K562 (cell line): ENCODE data around the gene B4GALT7. TPM values are rescaled to one million over a fixed set of nuclear protein-coding genes. Genes with fewer than 3 reads are reported as not detected.

Experiments used
- ATAC-seq: fragments of 200-7000 bp; cut with Tn5 transposase; 3 replicates; pipeline ENCODE4 v1.9.1; 2020; ENCODE audit warnings: moderate library complexity
- BruUV-seq: library from RNA; stranded (reverse); fragments of 400-500 nt; replicated peaks from 2 replicates; lab custom pipeline; 2021; lab: Mats Ljungman, UMichigan
- CTCF ChIA-PET: fragments of 300-600 bp; formaldehyde crosslinking; extraction: SDS; loops from one replicate; lab custom pipeline; 2021; ENCODE audit warnings: low intra/inter-chr PET ratio; lab: Yijun Ruan, JAX
- POLR2A ChIA-PET: fragments of 300-600, 350-650 bp; sonication (Branson Sonifier 250); formaldehyde crosslinking; extraction: SDS; loops from one replicate; lab custom pipeline; 2021; ENCODE audit warnings: antibody characterized with exemption, inconsistent platforms; lab: Yijun Ruan, JAX
- DNase-seq, 4 experiments: peaks; one replicate each; pipeline versions ENCODE4 v3.0.0 to v3.0.0-alpha.2; 2011 to 2018; ENCODE audit warnings: low spot score in 3 of 4, mixed read lengths in 3 of 4; ENCODE audit errors: extremely low read depth in 1 of 4
- FAIRE-seq: peaks from 2 replicates; lab custom pipeline; 2011; peaks lifted over from hg19 to GRCh38; lab: Jason Lieb, UNC
- H2AFZ ChIP-seq: 2 replicates; pipeline ENCODE4 v1.6.0; 2011; ENCODE audit warnings: low read depth, low read length, control low read depth, inconsistent platforms
- H3K27ac ChIP-seq: fragments of 200-600 bp; 3 replicates; pipeline ENCODE4 v1.8.0; 2011; ENCODE audit warnings: low read depth, mild to moderate bottlenecking, control low read depth, inconsistent platforms, low read length, moderate library complexity, mixed read lengths; ENCODE audit errors: extremely low read depth
- H3K27me3 ChIP-seq, 2 experiments: fragments of 300-600 bp in 1 of 2; 2 replicates in 1 of 2; 3 replicates in 1 of 2; pipeline versions ENCODE4 v1.6.0 to v1.8.0; 2011; ENCODE audit warnings: inconsistent platforms in 2 of 2, low read length in 2 of 2, mild to moderate bottlenecking in 1 of 2, mixed read lengths in 1 of 2, moderate library complexity in 1 of 2; ENCODE audit not compliant: control insufficient read depth in 2 of 2, insufficient read depth in 2 of 2
- H3K36me3 ChIP-seq: fragments of 300-600 bp; 3 replicates; pipeline ENCODE4 v1.8.0; 2011; ENCODE audit warnings: mild to moderate bottlenecking, low read length, inconsistent platforms; ENCODE audit not compliant: control insufficient read depth, insufficient read depth
- H3K4me1 ChIP-seq, 2 experiments: fragments of 200-600 bp in 1 of 2; replicated peaks in 1 of 2; 2 replicates in 1 of 2; 3 replicates in 1 of 2; pipeline versions ENCODE4 v1.5.1 to v1.8.0; 2011; ENCODE audit warnings: inconsistent platforms in 2 of 2, low read length in 2 of 2, mild to moderate bottlenecking in 1 of 2, mixed read lengths in 1 of 2, moderate library complexity in 1 of 2; ENCODE audit not compliant: control insufficient read depth in 2 of 2, insufficient read depth in 2 of 2
- H3K4me2 ChIP-seq: 2 replicates; pipeline ENCODE4 v1.6.1; 2011; ENCODE audit warnings: low read length, control low read depth, inconsistent platforms, mixed read lengths; ENCODE audit not compliant: insufficient read depth
- H3K4me3 ChIP-seq: fragments of 200-600 bp; sonication (generic), shearing (Covaris generic); 2 replicates; pipeline ENCODE4 v1.5.1; 2016; ENCODE audit warnings: control low read depth, inconsistent platforms
- H3K79me2 ChIP-seq: fragments of 200-600 bp; 3 replicates; pipeline ENCODE4 v1.8.0; 2011; ENCODE audit warnings: low read length, inconsistent platforms; ENCODE audit not compliant: control insufficient read depth, insufficient read depth
- H3K9ac ChIP-seq, 2 experiments: 2 replicates each; pipeline versions ENCODE4 v1.6.0 to v1.6.1; 2011; ENCODE audit warnings: low read depth in 2 of 2, low read length in 2 of 2, control low read depth in 1 of 2, inconsistent platforms in 1 of 2, mild to moderate bottlenecking in 1 of 2, mixed read lengths in 1 of 2; ENCODE audit not compliant: insufficient read depth in 1 of 2
- H3K9me1 ChIP-seq: one replicate; pipeline ENCODE4 v1.6.0; 2011; ENCODE audit warnings: inconsistent platforms, mild to moderate bottlenecking, low read length, moderate library complexity; ENCODE audit not compliant: control insufficient read depth, insufficient read depth
- H3K9me3 ChIP-seq: replicated peaks from 2 replicates; pipeline ENCODE4 v1.5.1; 2011; ENCODE audit warnings: low read depth, low read length, inconsistent platforms; ENCODE audit not compliant: control insufficient read depth, insufficient read depth
- H4K20me1 ChIP-seq: replicated peaks from 2 replicates; pipeline ENCODE4 v1.6.1; 2011; ENCODE audit warnings: low read length, inconsistent platforms, mixed read lengths; ENCODE audit not compliant: control insufficient read depth, insufficient read depth
- ARNT ChIP-seq, 2 experiments: fragments of 450-650 bp; IDR thresholded peaks; 2 replicates each; pipeline ENCODE4 v1.6.1; 2016; ENCODE audit warnings: mild to moderate bottlenecking in 1 of 2
- ATF4 ChIP-seq: fragments of 450-650 bp; formaldehyde crosslinking; IDR thresholded peaks from 2 replicates; pipeline ENCODE4 v1.4.0; 2022; ENCODE audit warnings: mild to moderate bottlenecking, moderate library complexity
- CHD2 ChIP-seq: IDR thresholded peaks from 2 replicates; pipeline ENCODE4 v1.6.1; 2011; ENCODE audit warnings: low read depth, low read length
- CREB3 ChIP-seq: fragments of 450-650 bp; conservative IDR thresholded peaks from 2 replicates; pipeline ENCODE4 v1.6.1; 2016; ENCODE audit warnings: missing genetic modification characterization, low read depth, mild to moderate bottlenecking, missing compliant biosample characterization, moderate library complexity
- E2F8 ChIP-seq: fragments of 450-650 bp; IDR thresholded peaks from 2 replicates; pipeline ENCODE4 v1.7.1; 2018; ENCODE audit warnings: mild to moderate bottlenecking, low read depth; ENCODE audit not compliant: partially characterized antibody
- MTA3 ChIP-seq: fragments of 450-650 bp; formaldehyde crosslinking; IDR thresholded peaks from 2 replicates; pipeline ENCODE4 v1.6.1; 2017; ENCODE audit warnings: mild to moderate bottlenecking, borderline replicate concordance
- STAT5B ChIP-seq: fragments of 250-450 bp; sonication (Bioruptor Pico); IDR thresholded peaks from 2 replicates; pipeline ENCODE4 v1.8.0; 2021; ENCODE audit warnings: mild to moderate bottlenecking, inconsistent platforms
- USF2 ChIP-seq: sonication (generic); formaldehyde crosslinking; IDR thresholded peaks from 2 replicates; pipeline ENCODE4 v1.5.0; 2020; ENCODE audit warnings: missing genetic modification reagents
- ZBTB5 ChIP-seq: fragments of 450-650 bp; IDR thresholded peaks from 2 replicates; pipeline ENCODE4 v1.6.1; 2017; ENCODE audit warnings: antibody characterized with exemption
- ZFP36 ChIP-seq: fragments of 150-350 bp; IDR thresholded peaks from 2 replicates; pipeline ENCODE4 v1.6.1; 2018; ENCODE audit warnings: low read length, low read depth; ENCODE audit not compliant: partially characterized antibody
- WGBS: fragments of 100-300 bp; shearing (Covaris generic); methylation state at CpG from one replicate; pipeline ENCODE4 v1.1.6; 2016; ENCODE audit warnings: low coverage, mixed read lengths; ENCODE audit not compliant: insufficient coverage; ENCODE audit errors: missing lambda C conversion rate; 5-methylcytosine and 5-hydroxymethylcytosine counted together
- in situ Hi-C: fragments of 300-500 bp; cut with MboI; formaldehyde crosslinking; loops from 4 replicates; pipeline ENCODE4 v1.15.0; 2018; ENCODE audit warnings: inconsistent platforms, mixed read lengths
- intact Hi-C: fragments of 100-400 bp; cut with micrococcal nuclease; formaldehyde crosslinking; loops from 2 replicates; pipeline ENCODE4 v1.14.2; 2022
- polyA plus RNA-seq, 8 experiments: library from polyadenylated mRNA; depleted of rRNA in 4 of 8; stranded (reverse) in 5 of 8; unstranded in 3 of 8; fragments of >200 nt; fragmentation: Nextera tagmentation in 2 of 8; fragmentation: Illumina TruSeq in 1 of 8; extraction: Ambion mirVana in 2 of 8; extraction: Trizol in 1 of 8; gene quantifications; 2 replicates each; pipeline versions ENCODE4 v1.2.1 to v1.2.3, GENCODE V29; 2011 to 2014; ENCODE audit warnings: inconsistent platforms in 1 of 8, missing spikeins in 1 of 8
- total RNA-seq, 7 experiments: library from RNA; depleted of rRNA in 6 of 7; stranded (reverse); fragments of >200 nt in 6 of 7; fragmentation: Illumina TruSeq in 2 of 7; extraction: Trizol in 2 of 7; gene quantifications; 2 replicates each; pipeline versions ENCODE4 v1.2.1 to v1.2.3, GENCODE V29; 2011 to 2021; ENCODE audit warnings: low replicate concordance in 1 of 7

B4GALT7 gene
- total and polyA plus RNA-seq, 9 of the 15 experiments (the other 6 are each of a cell fraction or from before 2014, with no cell fraction given), result 0.34 to 17.7 (median 9.1) TPM

GRCh38 chr5:177553671-177554429 is 46.1 kb upstream of the B4GALT7 start (continued):
- no peak for TF ChIP-seq CREB3
- TF ChIP-seq ZBTB5, result peak; percentile 90
- TF ChIP-seq, all 486 proteins: peak for 26

- peak within 1 kb of the TSS; percentile 83 for H3K4me3 ChIP-seq
- in situ Hi-C loops, result no loop called here
- FAIRE-seq, result peak; percentile 88
- 0 out of 4 replicates have a peak, but pooled peaks of 1 of the 2 experiments have one; percentile 23 for TF ChIP-seq ARNT (IDR thresholded peaks at IDR 0.05)
- peak; percentile 72; the same call in 1 of the 2 replicates for TF ChIP-seq MTA3
- peak; percentile 15; the same call in 1 of the 2 replicates for TF ChIP-seq USF2
- TF ChIP-seq STAT5B (CRISPR knock-in tag), result no peak
- 0 out of 2 replicates have a peak, but pooled peaks have one; percentile 14 for TF ChIP-seq ATF4 (CRISPR knock-in tag)
- peak; percentile 51 for TF ChIP-seq E2F8
- TF ChIP-seq ZFP36, result no peak
- no peak; the same call in 1 of the 2 replicates for TF ChIP-seq CHD2
These were observed 45.3 kb upstream of the B4GALT7 start, which contains the start of gene FAM193B for GRCh38 chr5:177554474-177555111. Gene FAM193B, minus strand, starts transcription at chr5:177554563. Its CDS starts 105 bp downstream, at chr5:177554458.

More at GRCh38 chr5:177554474-177555111, 45.3 kb upstream of the B4GALT7 start, which contains the start of gene FAM193B:
- TSS peak; percentile 91 for BruUV-seq
- Histone ChIP-seq H3K9me1 (no peaks in the 10 kb centered on the region), H3K9me3 (no peaks in the 10 kb centered on the region), H3K4me2 (peak within 1 kb of the TSS; percentile 86), H3K4me1 (peaks cover 18 to 35% of the 10 kb centered on the region in 2 experiments), H3K27me3 (no peaks in the 10 kb centered on the region), H3K79me2 (peaks cover 40% of the 10 kb centered on the region), H2AFZ (peak within 1 kb of the TSS; percentile 95), H3K36me3 (peaks cover 32% of the 10 kb centered on the region), H3K9ac (peak within 1 kb of the TSS; percentile 75 to 94), H3K27ac (peak within 1 kb of the TSS; percentile 62), H4K20me1 (peaks cover 17% of the 10 kb centered on the region)
- POLR2A ChIA-PET, result interaction anchor here (1.3 kb wide), 1 partner anchor 10 kb away, joined by 5 read pairs; no protein-coding TSS in a partner anchor
- intact Hi-C loops, result loop anchor here (2.0 kb wide), 1 partner anchor 58 kb away; the partner anchor contains the start of gene PDLIM7
- ATAC-seq (peak; percentile 90), DNase-seq (peak; percentile 94 to 98 (median 96))
- WGBS, result 11% methylated on average over 30 of the region's 49 CpGs
- CTCF ChIA-PET, result interaction anchor here (0.7 kb wide), 1 partner anchor 562 kb away, joined by 3 read pairs; no protein-coding TSS in a partner anchor
